Measurements from ENCODE around the gene CYBA.

DNA sequence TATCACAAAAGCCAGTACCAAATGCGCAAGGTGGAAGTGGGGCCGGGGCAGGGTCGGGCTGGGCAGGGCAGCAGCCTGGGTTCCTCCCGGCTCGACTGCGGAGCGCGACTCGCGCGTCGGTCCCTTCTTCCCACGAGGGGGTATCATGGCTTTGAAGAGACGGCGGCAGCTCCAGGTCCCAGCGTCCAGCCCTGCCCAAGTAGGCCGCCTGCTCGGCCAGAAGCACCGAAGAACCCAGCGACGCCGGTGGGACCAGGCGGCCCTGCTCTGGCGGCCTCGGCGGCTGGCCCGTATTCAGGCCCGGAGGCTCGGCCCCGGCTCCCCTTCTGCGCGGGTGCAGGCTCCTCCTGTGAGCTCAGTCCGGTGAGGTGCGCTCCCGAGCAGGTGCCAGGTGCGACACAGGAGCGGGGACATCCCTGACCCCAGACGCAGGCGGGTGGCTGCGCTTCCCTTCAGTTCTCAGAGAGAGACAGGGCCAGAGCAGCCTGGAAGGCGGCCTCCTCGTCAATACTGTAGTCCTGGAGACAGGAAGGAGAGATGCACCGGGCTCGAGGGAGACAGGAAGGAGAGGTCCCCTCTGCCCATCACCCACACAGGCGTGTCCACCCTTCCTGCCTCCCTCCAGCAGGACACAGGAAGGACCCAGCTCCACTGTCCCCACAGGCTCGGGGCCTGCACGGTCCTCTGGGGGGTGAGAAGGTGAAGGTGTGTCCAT lies 46.4 kb upstream of the CYBA start:
- TF ChIP-seq, protein P1, sequence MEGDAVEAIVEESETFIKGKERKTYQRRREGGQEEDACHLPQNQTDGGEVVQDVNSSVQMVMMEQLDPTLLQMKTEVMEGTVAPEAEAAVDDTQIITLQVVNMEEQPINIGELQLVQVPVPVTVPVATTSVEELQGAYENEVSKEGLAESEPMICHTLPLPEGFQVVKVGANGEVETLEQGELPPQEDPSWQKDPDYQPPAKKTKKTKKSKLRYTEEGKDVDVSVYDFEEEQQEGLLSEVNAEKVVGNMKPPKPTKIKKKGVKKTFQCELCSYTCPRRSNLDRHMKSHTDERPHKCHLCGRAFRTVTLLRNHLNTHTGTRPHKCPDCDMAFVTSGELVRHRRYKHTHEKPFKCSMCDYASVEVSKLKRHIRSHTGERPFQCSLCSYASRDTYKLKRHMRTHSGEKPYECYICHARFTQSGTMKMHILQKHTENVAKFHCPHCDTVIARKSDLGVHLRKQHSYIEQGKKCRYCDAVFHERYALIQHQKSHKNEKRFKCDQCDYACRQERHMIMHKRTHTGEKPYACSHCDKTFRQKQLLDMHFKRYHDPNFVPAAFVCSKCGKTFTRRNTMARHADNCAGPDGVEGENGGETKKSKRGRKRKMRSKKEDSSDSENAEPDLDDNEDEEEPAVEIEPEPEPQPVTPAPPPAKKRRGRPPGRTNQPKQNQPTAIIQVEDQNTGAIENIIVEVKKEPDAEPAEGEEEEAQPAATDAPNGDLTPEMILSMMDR (IDR thresholded peaks at IDR 0.05): no peak
- no peak for TF ChIP-seq EZH2 (IDR thresholded peaks at IDR 0.05; ENCODE audit: borderline replicate concordance, insufficient read depth, low read depth, low read length, poor library complexity, severe bottlenecking)
